ENCODE data around the gene ACER2.

DNA sequence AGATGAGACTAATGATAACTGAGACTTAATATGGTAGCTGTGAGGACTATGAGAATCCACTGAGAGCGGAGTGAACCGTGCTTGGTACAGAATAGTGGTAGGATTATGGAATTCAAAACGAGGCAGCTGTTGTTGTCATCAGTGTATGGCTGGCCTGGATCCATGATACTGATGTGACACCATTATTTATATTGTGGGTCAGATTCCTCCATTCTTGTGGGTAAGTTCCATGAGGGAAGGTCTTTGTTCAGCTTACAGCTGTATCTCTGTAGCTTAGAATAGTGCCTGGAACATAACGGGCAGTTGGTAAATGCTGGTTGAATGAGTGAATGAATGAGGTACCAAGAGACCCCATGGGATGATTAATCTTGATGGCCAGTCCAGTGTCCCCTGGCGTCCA, 61.8 kb downstream of the ACER2 start:
- TF ChIP-seq POLR2A (IDR thresholded peaks at IDR 0.05) = no peak
- TF ChIP-seq, protein P1, sequence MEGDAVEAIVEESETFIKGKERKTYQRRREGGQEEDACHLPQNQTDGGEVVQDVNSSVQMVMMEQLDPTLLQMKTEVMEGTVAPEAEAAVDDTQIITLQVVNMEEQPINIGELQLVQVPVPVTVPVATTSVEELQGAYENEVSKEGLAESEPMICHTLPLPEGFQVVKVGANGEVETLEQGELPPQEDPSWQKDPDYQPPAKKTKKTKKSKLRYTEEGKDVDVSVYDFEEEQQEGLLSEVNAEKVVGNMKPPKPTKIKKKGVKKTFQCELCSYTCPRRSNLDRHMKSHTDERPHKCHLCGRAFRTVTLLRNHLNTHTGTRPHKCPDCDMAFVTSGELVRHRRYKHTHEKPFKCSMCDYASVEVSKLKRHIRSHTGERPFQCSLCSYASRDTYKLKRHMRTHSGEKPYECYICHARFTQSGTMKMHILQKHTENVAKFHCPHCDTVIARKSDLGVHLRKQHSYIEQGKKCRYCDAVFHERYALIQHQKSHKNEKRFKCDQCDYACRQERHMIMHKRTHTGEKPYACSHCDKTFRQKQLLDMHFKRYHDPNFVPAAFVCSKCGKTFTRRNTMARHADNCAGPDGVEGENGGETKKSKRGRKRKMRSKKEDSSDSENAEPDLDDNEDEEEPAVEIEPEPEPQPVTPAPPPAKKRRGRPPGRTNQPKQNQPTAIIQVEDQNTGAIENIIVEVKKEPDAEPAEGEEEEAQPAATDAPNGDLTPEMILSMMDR (IDR thresholded peaks at IDR 0.05) = no peak
